Mucosa of rectum (tissue), 2 donors: ENCODE data around the gene CYTH1.
A peak's percentile ranks its signal among the peaks of the same experiment; 100 is the strongest.

Experiments
- H3K27ac ChIP-seq, 2 donors: one replicate each; pipeline ENCODE4 v1.7.0; 2013; ENCODE audit warnings: inconsistent platforms in 2 of 2, low read depth in 2 of 2, low read length in 2 of 2
- H3K27me3 ChIP-seq, 2 donors: one replicate each; pipeline ENCODE4 v1.7.0; 2013; ENCODE audit warnings: low read length in 2 of 2; ENCODE audit not compliant: control insufficient read depth in 2 of 2, insufficient read depth in 2 of 2
- H3K36me3 ChIP-seq, 2 donors: one replicate each; pipeline ENCODE4 v1.7.0; 2013; ENCODE audit warnings: low read length in 2 of 2; ENCODE audit not compliant: control insufficient read depth in 2 of 2, insufficient read depth in 2 of 2
- H3K4me1 ChIP-seq, 2 donors: one replicate each; pipeline ENCODE4 v1.7.0; 2013; ENCODE audit warnings: low read length in 2 of 2, mild to moderate bottlenecking in 1 of 2; ENCODE audit not compliant: control insufficient read depth in 2 of 2, insufficient read depth in 2 of 2
- H3K4me3 ChIP-seq, 2 donors: one replicate each; pipeline ENCODE4 v1.7.0; 2013; ENCODE audit warnings: low read length in 2 of 2
- H3K9ac ChIP-seq, 2 donors: one replicate each; pipeline ENCODE4 v1.7.0; 2013; ENCODE audit warnings: low read length in 2 of 2, low read depth in 1 of 2, mild to moderate bottlenecking in 1 of 2
- H3K9me3 ChIP-seq, 2 donors: one replicate each; pipeline ENCODE4 v1.7.0; 2013; ENCODE audit warnings: low read length in 2 of 2; ENCODE audit not compliant: control insufficient read depth in 2 of 2
- donor health status: healthy.
- donor health status: Normal muscosa, but diverticular disease.

The CYTH1 gene

GRCh38 chr17:78648293-78648692 lies 133.8 kb downstream of the CYTH1 start:
- H3K27ac ChIP-seq = no peak overlapping the region
- no peak overlapping the region for H3K4me3 ChIP-seq
- peaks cover 0 to 3% of the 10 kb centered on the region in 2 donors for H3K27me3 ChIP-seq
- no peaks in the 10 kb centered on the region for H3K4me1 ChIP-seq
- H3K36me3 ChIP-seq = no peaks in the 10 kb centered on the region
- no peaks in the 10 kb centered on the region for H3K9me3 ChIP-seq
- no peak overlapping the region for H3K9ac ChIP-seq

GRCh38 chr17:78647032-78647431 lies 135.0 kb downstream of the CYTH1 start:
- H3K9ac ChIP-seq = no peak overlapping the region
- H3K36me3 ChIP-seq = no peaks in the 10 kb centered on the region
- peaks cover 0 to 3% of the 10 kb centered on the region in 2 donors for H3K27me3 ChIP-seq
- H3K4me3 ChIP-seq = no peak overlapping the region
- H3K27ac ChIP-seq = no peak overlapping the region
- no peaks in the 10 kb centered on the region for H3K9me3 ChIP-seq
- no peaks in the 10 kb centered on the region for H3K4me1 ChIP-seq

- no peaks in the 10 kb centered on the region for H3K36me3 ChIP-seq
- H3K4me3 ChIP-seq = peak overlapping the region in 1 of 2 donors; percentile 44
- H3K27ac ChIP-seq = no peak overlapping the region
- H3K27me3 ChIP-seq = peaks cover 0 to 3% of the 10 kb centered on the region in 2 donors
- no peaks in the 10 kb centered on the region for H3K9me3 ChIP-seq
- H3K9ac ChIP-seq = no peak overlapping the region
- no peaks in the 10 kb centered on the region for H3K4me1 ChIP-seq
Measured at GRCh38 chr17:78645421-78646295, 136.4 kb downstream of the CYTH1 start.

GRCh38 chr17:78644931-78645351 lies 137.1 kb downstream of the CYTH1 start:
- no peak overlapping the region for H3K27ac ChIP-seq
- H3K4me1 ChIP-seq = no peaks in the 10 kb centered on the region
- no peaks in the 10 kb centered on the region for H3K36me3 ChIP-seq
- no peak overlapping the region for H3K9ac ChIP-seq
- no peaks in the 10 kb centered on the region for H3K27me3 ChIP-seq
- H3K9me3 ChIP-seq = no peaks in the 10 kb centered on the region
- no peak overlapping the region for H3K4me3 ChIP-seq

GRCh38 chr17:78644224-78644623 lies 137.8 kb downstream of the CYTH1 start:
- H3K9ac ChIP-seq = no peak overlapping the region
- H3K4me3 ChIP-seq = no peak overlapping the region
- no peaks in the 10 kb centered on the region for H3K36me3 ChIP-seq
- H3K27me3 ChIP-seq = no peaks in the 10 kb centered on the region
- H3K27ac ChIP-seq = no peak overlapping the region
- no peaks in the 10 kb centered on the region for H3K4me1 ChIP-seq
- H3K9me3 ChIP-seq = no peaks in the 10 kb centered on the region

- no peak overlapping the region for H3K4me3 ChIP-seq
- H3K9me3 ChIP-seq = no peaks in the 10 kb centered on the region
- H3K27ac ChIP-seq = no peak overlapping the region
- H3K4me1 ChIP-seq = no peaks in the 10 kb centered on the region
- H3K36me3 ChIP-seq = no peaks in the 10 kb centered on the region
- no peak overlapping the region for H3K9ac ChIP-seq
- no peaks in the 10 kb centered on the region for H3K27me3 ChIP-seq
Measured at GRCh38 chr17:78643326-78643725, 138.7 kb downstream of the CYTH1 start.

GRCh38 chr17:78642707-78643106 lies 139.4 kb downstream of the CYTH1 start:
- H3K27me3 ChIP-seq = no peaks in the 10 kb centered on the region
- no peaks in the 10 kb centered on the region for H3K4me1 ChIP-seq
- H3K36me3 ChIP-seq = no peaks in the 10 kb centered on the region
- H3K9me3 ChIP-seq = no peaks in the 10 kb centered on the region
- no peak overlapping the region for H3K27ac ChIP-seq
- H3K4me3 ChIP-seq = no peak overlapping the region
- H3K9ac ChIP-seq = no peak overlapping the region

- Histone ChIP-seq H3K27me3 (no peaks in the 10 kb centered on the region), H3K4me1 (no peaks in the 10 kb centered on the region), H3K4me3 (no peak overlapping the region), H3K9me3 (no peaks in the 10 kb centered on the region), H3K27ac (no peak overlapping the region), H3K9ac (no peak overlapping the region), H3K36me3 (no peaks in the 10 kb centered on the region)
Measured at GRCh38 chr17:78641666-78642065, 140.4 kb downstream of the CYTH1 start.

GRCh38 chr17:78641243-78641642 lies 140.8 kb downstream of the CYTH1 start:
- Histone ChIP-seq H3K4me3 (no peak overlapping the region), H3K36me3 (no peaks in the 10 kb centered on the region), H3K9me3 (no peaks in the 10 kb centered on the region), H3K4me1 (no peaks in the 10 kb centered on the region), H3K27me3 (no peaks in the 10 kb centered on the region), H3K27ac (no peak overlapping the region), H3K9ac (no peak overlapping the region)

- H3K9ac ChIP-seq = no peak overlapping the region
- no peaks in the 10 kb centered on the region for H3K4me1 ChIP-seq
- H3K4me3 ChIP-seq = no peak overlapping the region
- H3K27me3 ChIP-seq = no peaks in the 10 kb centered on the region
- no peak overlapping the region for H3K27ac ChIP-seq
- H3K9me3 ChIP-seq = no peaks in the 10 kb centered on the region
- H3K36me3 ChIP-seq = no peaks in the 10 kb centered on the region
Measured at GRCh38 chr17:78640700-78641099, 141.4 kb downstream of the CYTH1 start.
